ENCODE measurements around the gene DNAH9. TPM values are rescaled to one million over a fixed set of nuclear protein-coding genes. Genes with fewer than 3 reads are reported as not detected.
"Not testable (repeated sequence)": the region's sequence is repeated elsewhere in the genome, so short reads cannot be mapped to it uniquely, and the experiment has no call there.

Gene DNAH9
- total RNA-seq, 2 experiments from 2014 or later, result not detected

DNA sequence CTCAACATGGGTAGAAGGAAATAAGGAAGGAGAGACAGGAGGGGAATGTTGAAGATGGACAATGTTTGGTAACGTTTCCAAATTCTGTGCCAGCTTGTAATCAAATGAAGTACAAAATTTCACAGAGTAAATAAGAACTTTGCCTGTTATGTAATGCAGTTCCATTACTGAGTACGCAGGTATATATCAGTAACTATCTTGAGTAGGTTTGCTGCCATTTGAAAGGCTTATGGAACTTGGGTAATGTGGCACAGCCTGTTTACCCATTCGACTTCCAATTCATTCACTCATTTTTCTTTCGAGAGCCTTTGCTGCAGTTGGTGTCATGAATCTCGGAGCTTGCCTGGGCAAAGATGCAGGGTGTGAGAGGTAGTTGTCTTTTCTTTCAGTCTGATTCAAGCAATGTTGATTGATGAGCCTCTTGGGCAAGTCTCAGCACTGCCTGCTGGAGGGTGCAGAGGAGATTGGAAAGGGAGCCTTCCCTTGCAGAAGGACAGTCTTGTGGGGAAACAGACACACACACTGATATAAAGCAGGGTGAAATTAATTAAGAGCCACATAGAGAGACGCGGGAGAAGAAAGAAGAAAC lies 345.6 kb downstream of the DNAH9 start:
- Mint-ChIP-seq H3K4me3 (no peak overlapping the region), H3K9me3 (no peaks in the 10 kb centered on the region), H3K27me3 (no peaks in the 10 kb centered on the region), H3K36me3 (ENCODE audit: low read depth) (no peaks in the 10 kb centered on the region), H3K27ac (no peak overlapping the region), H3K4me1 (no peaks in the 10 kb centered on the region)
- POLR2A ChIA-PET, result no interaction called here
- DNase-seq, result no peak
- CTCF ChIA-PET, result no interaction called here

DNA sequence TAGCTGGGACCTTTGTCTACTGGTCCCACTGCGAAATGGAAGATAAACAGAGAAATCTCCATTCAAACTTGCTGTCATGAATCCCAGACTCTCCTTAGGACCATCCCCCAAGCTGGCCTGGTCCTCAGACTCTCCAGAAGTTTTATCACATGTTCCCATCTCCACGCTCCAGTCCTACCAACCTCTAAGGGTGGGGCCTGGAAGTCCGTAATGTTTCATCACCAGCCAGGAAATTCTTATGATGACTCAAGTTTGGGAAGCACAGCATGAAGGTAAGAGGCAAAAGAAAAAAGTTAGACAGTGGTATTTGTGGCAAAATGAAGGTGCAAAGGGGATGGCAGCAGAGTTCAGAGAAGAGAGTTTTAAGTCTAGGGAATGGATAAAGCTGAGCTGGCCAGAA lies 346.3 kb downstream of the DNAH9 start:
- H3K36me3 Mint-ChIP-seq (ENCODE audit: low read depth), result no peaks in the 10 kb centered on the region
- no peaks in the 10 kb centered on the region for H3K9me3 Mint-ChIP-seq
- no peaks in the 10 kb centered on the region for H3K27me3 Mint-ChIP-seq
- no peaks in the 10 kb centered on the region for H3K4me1 Mint-ChIP-seq
- ChIA-PET CTCF (no interaction called here), POLR2A (no interaction called here)
- DNase-seq, result no peak
- H3K4me3 Mint-ChIP-seq, result no peak overlapping the region
- H3K27ac Mint-ChIP-seq, result no peak overlapping the region

DNA sequence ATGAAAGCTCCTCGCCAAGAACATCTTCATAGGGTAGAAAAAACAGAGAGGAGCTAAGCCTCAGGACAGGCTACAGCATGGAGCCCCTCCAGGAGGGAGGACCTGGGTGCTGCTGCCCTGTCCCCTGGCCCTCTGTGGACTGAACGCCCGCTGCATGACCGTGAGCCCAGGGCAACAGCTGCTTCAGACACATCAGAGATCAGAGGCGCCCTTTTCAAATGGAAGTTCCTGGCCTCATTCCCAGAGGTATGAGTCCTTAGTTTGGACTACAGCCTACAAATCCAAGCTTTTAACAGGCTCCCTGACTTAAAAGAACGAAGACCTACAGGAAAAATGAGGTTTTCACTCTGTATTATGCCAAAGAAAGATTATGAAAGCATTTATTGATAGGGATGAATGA lies 350.5 kb downstream of the DNAH9 start:
- no peaks in the 10 kb centered on the region for H3K27me3 Mint-ChIP-seq
- no peaks in the 10 kb centered on the region for H3K4me1 Mint-ChIP-seq
- no peak overlapping the region for H3K4me3 Mint-ChIP-seq
- no peak for DNase-seq
- no peaks in the 10 kb centered on the region for H3K36me3 Mint-ChIP-seq (ENCODE audit: low read depth)
- POLR2A ChIA-PET, result no interaction called here
- CTCF ChIA-PET, result no interaction called here
- H3K9me3 Mint-ChIP-seq, result no peaks in the 10 kb centered on the region
- no peak overlapping the region for H3K27ac Mint-ChIP-seq

DNA sequence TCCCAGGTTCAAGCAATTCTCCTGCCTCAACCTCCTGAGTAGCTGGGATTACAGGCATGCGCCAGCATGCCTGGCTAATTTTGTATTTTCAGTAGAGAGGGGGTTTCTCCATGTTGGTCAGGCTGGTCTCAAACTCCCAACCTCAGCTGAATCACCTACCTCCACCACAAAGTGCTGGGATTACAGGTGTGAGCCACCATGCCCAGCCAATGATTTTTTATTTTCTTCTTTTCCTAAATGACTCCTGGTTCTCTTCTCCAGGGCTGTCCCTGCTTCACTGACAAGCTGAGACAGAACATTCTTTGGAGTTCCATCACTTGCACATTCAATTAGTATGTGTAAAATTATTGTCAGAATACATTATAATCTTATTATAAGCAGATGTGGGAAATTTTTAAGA lies 351.3 kb downstream of the DNAH9 start:
- H3K27ac Mint-ChIP-seq; H3K4me3 Mint-ChIP-seq; DNase-seq; CTCF ChIA-PET; H3K27me3 Mint-ChIP-seq; POLR2A ChIA-PET; H3K9me3 Mint-ChIP-seq; H3K36me3 Mint-ChIP-seq (ENCODE audit: low read depth); H3K4me1 Mint-ChIP-seq: not testable (repeated sequence)

DNA sequence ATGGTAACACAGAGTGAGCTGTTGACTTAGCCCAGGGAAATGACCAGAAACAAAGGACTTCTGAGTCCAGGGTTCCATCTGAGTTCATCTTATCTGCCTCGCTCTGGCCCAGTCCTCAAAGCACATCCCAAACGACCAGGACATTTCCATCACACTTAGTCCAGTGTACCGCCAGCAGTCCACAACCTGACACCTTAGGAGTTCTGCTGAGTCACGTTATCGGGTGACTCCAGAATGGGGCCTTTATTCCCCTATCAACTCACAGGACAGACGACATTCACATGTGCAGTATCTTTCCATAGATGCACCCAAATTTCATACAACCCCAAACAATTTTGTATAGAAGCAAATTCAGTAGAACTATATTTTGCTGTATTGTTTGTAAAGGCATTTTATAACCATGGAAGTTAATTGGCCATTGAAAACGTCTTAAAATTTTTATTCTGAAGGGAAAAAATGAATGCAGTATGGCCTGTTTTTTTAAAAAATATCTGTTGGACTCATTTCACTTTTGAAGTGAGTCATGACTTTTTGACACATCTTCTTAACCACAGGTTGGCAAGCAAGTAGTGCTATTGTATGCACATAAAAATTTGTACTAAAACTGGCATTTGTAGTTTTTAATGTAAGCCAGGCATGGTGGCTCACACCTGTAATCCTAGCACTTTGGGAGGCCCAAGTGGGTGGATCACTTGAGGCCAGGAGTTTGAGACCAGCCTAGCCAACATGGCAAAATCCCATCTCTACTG lies 352.7 kb downstream of the DNAH9 start:
- H3K27ac Mint-ChIP-seq, result no peak overlapping the region
- H3K4me3 Mint-ChIP-seq, result no peak overlapping the region
- H3K36me3 Mint-ChIP-seq (ENCODE audit: low read depth), result no peaks in the 10 kb centered on the region
- peaks cover 4% of the 10 kb centered on the region for H3K9me3 Mint-ChIP-seq
- ChIA-PET CTCF (no interaction called here), POLR2A (no interaction called here)
- DNase-seq, result no peak
- no peaks in the 10 kb centered on the region for H3K27me3 Mint-ChIP-seq
- no peaks in the 10 kb centered on the region for H3K4me1 Mint-ChIP-seq

DNA sequence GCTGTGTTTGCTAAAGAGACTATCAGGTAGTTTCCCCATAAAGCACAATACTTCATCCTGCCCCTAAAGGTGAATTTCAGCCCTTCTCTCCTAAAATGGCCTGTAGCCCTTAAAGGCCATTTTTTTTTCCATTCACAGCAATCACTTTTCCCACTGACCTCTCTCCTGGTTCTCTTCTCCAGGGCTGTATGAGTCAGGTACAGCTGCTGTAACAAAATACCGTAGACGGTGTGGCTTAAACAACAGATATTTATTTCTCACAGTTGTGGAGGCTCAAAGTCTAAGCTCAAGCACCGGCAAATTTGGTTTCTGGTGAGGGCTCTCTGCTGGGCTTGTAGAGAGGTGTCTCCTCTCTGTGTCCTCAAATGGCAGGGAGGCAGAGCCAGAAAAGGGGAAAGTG lies 354.3 kb downstream of the DNAH9 start:
- no peak overlapping the region for H3K4me3 Mint-ChIP-seq
- CTCF ChIA-PET, result interaction anchor here (0.6 kb wide), 1 partner anchor 1470 kb away, joined by 3 read pairs; no protein-coding TSS in a partner anchor
- H3K4me1 Mint-ChIP-seq, result no peaks in the 10 kb centered on the region

DNA sequence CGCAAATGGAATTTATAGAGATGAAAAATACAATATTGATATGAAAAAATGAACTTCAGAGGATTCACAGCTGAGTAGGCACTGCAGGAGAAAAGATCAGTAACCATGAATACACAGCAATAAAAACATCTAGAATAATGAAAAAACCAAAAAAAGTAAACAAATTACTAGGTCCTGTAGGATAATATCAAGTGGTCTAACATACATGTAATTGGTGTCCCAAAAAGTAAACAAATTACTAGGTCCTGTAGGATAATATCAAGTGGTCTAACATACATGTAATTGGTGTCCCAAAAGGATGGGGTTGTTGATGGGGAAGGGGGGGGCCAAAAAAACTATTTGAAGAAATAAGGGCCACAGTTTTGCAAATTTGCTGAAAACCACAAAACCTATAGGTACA lies 355.7 kb downstream of the DNAH9 start:
- H3K9me3 Mint-ChIP-seq, result peaks cover 4% of the 10 kb centered on the region
- POLR2A ChIA-PET, result no interaction called here
- no peaks in the 10 kb centered on the region for H3K36me3 Mint-ChIP-seq (ENCODE audit: low read depth)
- DNase-seq, result no peak
- CTCF ChIA-PET, result interaction anchor here (0.7 kb wide), 1 partner anchor 50 kb away, joined by 3 read pairs; no protein-coding TSS in a partner anchor
- no peak overlapping the region for H3K4me3 Mint-ChIP-seq
- no peaks in the 10 kb centered on the region for H3K27me3 Mint-ChIP-seq
- H3K4me1 Mint-ChIP-seq, result no peaks in the 10 kb centered on the region
- H3K27ac Mint-ChIP-seq, result no peak overlapping the region

More for the DNA sequence above, 354.3 kb downstream of the DNAH9 start:
- DNase-seq, result no peak
- no peaks in the 10 kb centered on the region for H3K36me3 Mint-ChIP-seq (ENCODE audit: low read depth)
- POLR2A ChIA-PET, result no interaction called here
- no peaks in the 10 kb centered on the region for H3K27me3 Mint-ChIP-seq
- no peak overlapping the region for H3K27ac Mint-ChIP-seq
- H3K9me3 Mint-ChIP-seq, result peaks cover 4% of the 10 kb centered on the region

DNA sequence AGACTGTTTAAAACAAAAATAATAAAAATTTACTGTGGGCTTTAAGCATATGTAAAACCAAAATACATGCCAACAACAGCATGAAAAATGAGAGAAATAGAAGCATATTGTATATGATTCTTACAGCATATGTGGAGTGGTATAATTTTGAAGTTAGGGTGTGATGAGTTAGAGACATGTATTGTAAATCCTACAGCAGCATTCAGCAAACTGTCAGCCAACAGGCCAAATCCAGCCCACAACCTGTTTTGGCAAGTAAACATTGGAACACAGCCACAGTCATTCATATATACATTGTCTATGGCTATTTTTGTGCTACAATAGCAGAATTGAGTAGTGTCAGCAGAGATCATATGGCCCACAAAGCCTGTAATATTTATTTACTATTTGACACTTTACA lies 356.7 kb downstream of the DNAH9 start:
- CTCF ChIA-PET, result no interaction called here
- no peaks in the 10 kb centered on the region for H3K36me3 Mint-ChIP-seq (ENCODE audit: low read depth)
- peaks cover 4% of the 10 kb centered on the region for H3K9me3 Mint-ChIP-seq
- H3K27me3 Mint-ChIP-seq, result no peaks in the 10 kb centered on the region
- POLR2A ChIA-PET, result no interaction called here
- no peak for DNase-seq
- no peak overlapping the region for H3K27ac Mint-ChIP-seq
- no peaks in the 10 kb centered on the region for H3K4me1 Mint-ChIP-seq
- H3K4me3 Mint-ChIP-seq, result no peak overlapping the region

DNA sequence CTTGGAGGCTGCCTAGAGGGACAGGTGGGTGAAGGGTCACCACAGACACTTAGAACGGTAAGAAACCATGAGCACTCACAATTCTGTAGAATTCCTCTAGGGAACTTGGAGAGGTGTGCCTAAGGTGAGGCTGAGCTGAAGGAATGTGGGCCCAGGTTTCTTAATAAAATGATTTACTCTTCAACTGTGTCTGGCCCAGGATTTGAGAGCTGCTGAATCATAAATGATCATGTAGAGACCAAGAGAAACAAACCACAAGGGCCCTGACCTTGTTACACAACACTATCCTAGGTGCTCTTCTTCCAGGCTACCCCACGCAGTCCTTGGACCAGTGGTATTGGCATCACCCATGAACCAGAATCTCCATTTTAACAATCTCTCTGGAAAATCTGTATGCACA lies 371.3 kb downstream of the DNAH9 start:
- Mint-ChIP-seq H3K9me3 (peaks cover 34% of the 10 kb centered on the region), H3K27me3 (no peaks in the 10 kb centered on the region), H3K4me3 (no peak overlapping the region), H3K36me3 (ENCODE audit: low read depth) (peaks cover 2% of the 10 kb centered on the region), H3K4me1 (no peaks in the 10 kb centered on the region), H3K27ac (no peak overlapping the region)
- CTCF ChIA-PET, result no interaction called here
- DNase-seq, result no peak
- POLR2A ChIA-PET, result no interaction called here

DNA sequence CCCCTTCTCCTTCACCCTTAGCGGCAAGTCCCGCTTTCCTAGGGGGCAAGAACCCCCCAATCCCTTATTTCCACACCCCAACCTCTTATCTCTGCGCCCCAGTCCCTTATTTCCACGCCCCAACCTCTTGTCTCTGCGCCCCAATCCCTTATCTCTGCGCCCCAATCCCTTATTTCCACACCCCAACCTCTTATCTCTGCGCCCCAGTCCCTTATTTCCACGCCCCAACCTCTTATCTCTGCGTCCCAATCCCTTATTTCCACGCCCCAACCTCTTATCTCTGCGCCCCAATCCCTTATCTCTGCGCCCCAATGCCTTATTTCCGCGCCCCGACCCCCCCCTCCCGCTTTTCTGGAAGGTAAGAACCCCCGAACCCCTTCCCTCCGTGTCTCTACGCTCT lies 374.5 kb downstream of the DNAH9 start:
- CTCF ChIA-PET, H3K27ac Mint-ChIP-seq: not testable (repeated sequence)

DNA sequence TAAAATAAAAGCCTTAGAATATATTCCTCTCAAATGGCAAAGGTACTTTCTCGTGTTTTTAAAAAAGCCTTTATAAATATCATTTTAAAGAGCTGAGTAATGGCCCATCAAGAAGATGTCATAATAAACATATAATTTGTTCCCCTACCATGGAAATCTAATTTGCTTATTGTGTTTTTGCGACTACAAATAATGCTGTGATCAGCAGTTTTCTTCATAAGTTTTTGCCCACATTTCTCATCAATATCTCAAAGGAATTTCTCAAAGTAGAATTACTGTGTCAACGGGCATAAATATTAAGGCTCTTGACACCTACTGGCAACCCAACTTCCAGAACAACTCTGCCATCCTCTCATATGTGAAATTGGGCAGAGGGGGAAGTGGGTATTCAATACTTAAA lies 381.5 kb downstream of the DNAH9 start:
- H3K36me3 Mint-ChIP-seq (ENCODE audit: low read depth), result peaks cover 52% of the 10 kb centered on the region
- no peaks in the 10 kb centered on the region for H3K27me3 Mint-ChIP-seq
- no peak overlapping the region for H3K4me3 Mint-ChIP-seq
- no peaks in the 10 kb centered on the region for H3K4me1 Mint-ChIP-seq
- no peak overlapping the region for H3K27ac Mint-ChIP-seq
- POLR2A ChIA-PET, result interaction anchor here (2.2 kb wide), 1 partner anchor 17 kb away, joined by 9 read pairs; the partner anchor contains the start of gene ZNF18
- CTCF ChIA-PET, result no interaction called here
- DNase-seq, result no peak
- no peaks in the 10 kb centered on the region for H3K9me3 Mint-ChIP-seq

More for the DNA sequence above, 374.5 kb downstream of the DNAH9 start:
- H3K4me1 Mint-ChIP-seq, DNase-seq, H3K27me3 Mint-ChIP-seq, H3K4me3 Mint-ChIP-seq, POLR2A ChIA-PET: not testable (repeated sequence)
- peaks cover 12% of the 10 kb centered on the region for H3K36me3 Mint-ChIP-seq (ENCODE audit: low read depth)
- peaks cover 17% of the 10 kb centered on the region for H3K9me3 Mint-ChIP-seq

DNA sequence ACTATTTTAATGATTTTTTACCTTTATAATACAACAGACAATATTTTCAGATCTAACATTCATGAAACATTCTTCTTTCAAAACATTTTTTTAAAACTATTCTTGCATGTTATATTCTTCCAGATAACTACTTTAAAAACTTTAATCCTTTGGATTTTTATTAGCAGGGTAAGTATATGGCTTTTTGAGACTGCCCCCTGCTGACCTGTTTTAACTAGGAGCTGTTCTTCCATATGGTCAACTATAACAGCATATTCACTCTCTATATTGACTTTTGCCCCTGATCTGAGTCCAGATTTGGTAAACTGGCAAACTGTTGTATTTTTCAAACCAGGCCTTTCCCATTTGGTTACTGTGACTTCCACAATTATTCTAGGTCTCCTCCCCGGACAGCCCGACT lies 382.5 kb downstream of the DNAH9 start:
- Mint-ChIP-seq H3K27ac (no peak overlapping the region), H3K4me1 (no peaks in the 10 kb centered on the region)
- CTCF ChIA-PET, result no interaction called here

DNA sequence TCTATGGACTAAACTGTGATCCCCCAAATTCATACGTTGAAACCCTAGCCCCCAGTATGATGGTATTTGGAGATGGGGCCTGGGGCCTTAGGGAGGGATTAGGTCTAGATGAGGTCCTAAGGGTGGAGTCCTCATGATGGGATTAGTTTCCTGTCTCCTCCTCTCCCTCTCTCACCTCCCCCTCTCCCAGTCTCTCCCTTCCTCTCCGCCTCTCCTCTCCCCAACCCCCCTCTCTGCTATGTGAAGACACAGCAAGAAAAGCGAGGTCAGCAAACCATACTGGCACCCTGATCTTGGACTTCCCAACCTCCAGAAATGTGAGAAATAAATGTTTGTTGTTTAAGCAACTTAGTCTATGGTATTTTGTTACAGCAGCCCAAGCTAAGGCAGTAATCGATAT lies 383.6 kb downstream of the DNAH9 start:
- Mint-ChIP-seq H3K36me3 (ENCODE audit: low read depth) (peaks cover 49% of the 10 kb centered on the region), H3K27ac (no peak overlapping the region), H3K4me3 (no peak overlapping the region), H3K4me1 (no peaks in the 10 kb centered on the region), H3K9me3 (no peaks in the 10 kb centered on the region), H3K27me3 (no peaks in the 10 kb centered on the region)
- ChIA-PET CTCF (no interaction called here), POLR2A (interaction anchor here (2.2 kb wide), 1 partner anchor 15 kb away, joined by 9 read pairs; the partner anchor contains the start of gene ZNF18)
- DNase-seq, result no peak

More for the DNA sequence above, 382.5 kb downstream of the DNAH9 start:
- no peak overlapping the region for H3K4me3 Mint-ChIP-seq
- POLR2A ChIA-PET, result interaction anchor here (0.9 to 2.2 kb wide), 2 partner anchors 16 to 40 kb away, joined by 3 to 9 read pairs; partner anchors contain the start of genes MAP2K4 and ZNF18
- DNase-seq, result no peak
- H3K36me3 Mint-ChIP-seq (ENCODE audit: low read depth), result peaks cover 52% of the 10 kb centered on the region
- no peaks in the 10 kb centered on the region for H3K9me3 Mint-ChIP-seq
- no peaks in the 10 kb centered on the region for H3K27me3 Mint-ChIP-seq
